ENCODE measurements around the gene NPAS3.

Gene NPAS3

DNA sequence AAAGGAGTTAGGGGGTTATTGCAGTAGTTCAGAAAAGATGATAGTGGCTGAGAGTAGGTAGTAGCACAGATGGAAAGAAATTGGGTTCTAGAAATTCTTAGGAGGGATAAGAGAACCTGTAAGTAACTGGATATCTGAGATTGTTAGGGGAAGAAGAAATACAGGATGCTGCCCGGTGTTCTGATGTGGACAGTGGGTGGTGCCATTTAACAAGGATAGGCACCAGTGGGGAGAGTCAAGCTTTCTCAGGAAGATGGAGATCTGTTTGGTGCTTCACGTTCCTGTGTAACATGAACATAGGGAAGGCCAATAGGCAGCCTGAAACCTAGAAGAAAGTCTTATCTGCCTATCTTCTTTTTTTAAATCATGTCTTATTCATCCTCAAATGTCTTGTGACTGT lies 245.9 kb downstream of the NPAS3 start:
- TF ChIP-seq, protein P1, sequence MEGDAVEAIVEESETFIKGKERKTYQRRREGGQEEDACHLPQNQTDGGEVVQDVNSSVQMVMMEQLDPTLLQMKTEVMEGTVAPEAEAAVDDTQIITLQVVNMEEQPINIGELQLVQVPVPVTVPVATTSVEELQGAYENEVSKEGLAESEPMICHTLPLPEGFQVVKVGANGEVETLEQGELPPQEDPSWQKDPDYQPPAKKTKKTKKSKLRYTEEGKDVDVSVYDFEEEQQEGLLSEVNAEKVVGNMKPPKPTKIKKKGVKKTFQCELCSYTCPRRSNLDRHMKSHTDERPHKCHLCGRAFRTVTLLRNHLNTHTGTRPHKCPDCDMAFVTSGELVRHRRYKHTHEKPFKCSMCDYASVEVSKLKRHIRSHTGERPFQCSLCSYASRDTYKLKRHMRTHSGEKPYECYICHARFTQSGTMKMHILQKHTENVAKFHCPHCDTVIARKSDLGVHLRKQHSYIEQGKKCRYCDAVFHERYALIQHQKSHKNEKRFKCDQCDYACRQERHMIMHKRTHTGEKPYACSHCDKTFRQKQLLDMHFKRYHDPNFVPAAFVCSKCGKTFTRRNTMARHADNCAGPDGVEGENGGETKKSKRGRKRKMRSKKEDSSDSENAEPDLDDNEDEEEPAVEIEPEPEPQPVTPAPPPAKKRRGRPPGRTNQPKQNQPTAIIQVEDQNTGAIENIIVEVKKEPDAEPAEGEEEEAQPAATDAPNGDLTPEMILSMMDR (IDR thresholded peaks at IDR 0.05; ENCODE audit: borderline replicate concordance, extremely low read depth, low read length, poor library complexity, severe bottlenecking), result peak; percentile 34
- no peak for TF ChIP-seq EZH2 (IDR thresholded peaks at IDR 0.05; ENCODE audit: borderline replicate concordance, low read depth, low read length, severe bottlenecking)
- Histone ChIP-seq H3K4me2 (ENCODE audit: insufficient read depth, low read length) (no peak overlapping the region), H3K36me3 (ENCODE audit: insufficient read depth, low read length) (no peaks in the 10 kb centered on the region), H3K4me1 (ENCODE audit: insufficient read depth, low read length) (no peaks in the 10 kb centered on the region), H4K20me1 (ENCODE audit: insufficient read depth, low read length) (no peaks in the 10 kb centered on the region), H2AFZ (ENCODE audit: low read depth, low read length) (no peak overlapping the region), H3K4me3 (ENCODE audit: low read depth in 1 of 2, low read length in 2 of 2) (no peak overlapping the region), H3K27me3 (ENCODE audit: insufficient read depth, low read length, poor library complexity) (peaks cover 4% of the 10 kb centered on the region), H3K79me2 (ENCODE audit: insufficient read depth, low read length) (no peaks in the 10 kb centered on the region), H3K27ac (ENCODE audit: low read length) (no peak overlapping the region), H3K9me3 (ENCODE audit: insufficient read depth, low read length, severe bottlenecking) (no peaks in the 10 kb centered on the region), H3K9ac (ENCODE audit: low read depth, low read length) (no peak overlapping the region)
- DNase-seq (no peak), ATAC-seq (ENCODE audit: insufficient read depth, low read depth) (no peak)

DNA sequence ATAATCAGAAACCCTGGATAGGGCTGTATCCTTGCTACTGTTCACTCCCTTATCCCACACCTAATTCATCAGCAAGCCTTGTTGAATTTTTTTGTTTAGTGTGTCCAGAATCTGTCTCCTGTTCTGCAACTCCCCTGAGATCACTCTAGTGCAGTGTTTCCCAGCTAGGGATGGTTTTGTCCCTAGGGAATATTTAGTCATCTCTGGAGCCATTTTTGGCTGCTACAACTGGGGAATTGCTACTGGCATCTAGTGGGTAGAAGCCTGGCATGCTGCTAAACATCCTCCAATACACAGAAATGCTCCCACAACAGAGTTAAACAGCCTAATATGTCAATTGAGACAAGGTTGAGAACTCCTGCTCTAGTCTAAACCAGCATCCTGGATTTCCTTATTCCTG lies 248.0 kb downstream of the NPAS3 start:
- H3K4me2 ChIP-seq (ENCODE audit: insufficient read depth, low read length), result no peak overlapping the region
- H3K4me3 ChIP-seq (ENCODE audit: low read depth in 1 of 2, low read length in 2 of 2), result no peak overlapping the region
- H4K20me1 ChIP-seq (ENCODE audit: insufficient read depth, low read length), result no peaks in the 10 kb centered on the region
- no peak overlapping the region for H3K9ac ChIP-seq (ENCODE audit: low read depth, low read length)
- H2AFZ ChIP-seq (ENCODE audit: low read depth, low read length), result no peak overlapping the region
- H3K27ac ChIP-seq (ENCODE audit: low read length), result no peak overlapping the region
- H3K79me2 ChIP-seq (ENCODE audit: insufficient read depth, low read length), result no peaks in the 10 kb centered on the region
- H3K36me3 ChIP-seq (ENCODE audit: insufficient read depth, low read length), result no peaks in the 10 kb centered on the region
- no peaks in the 10 kb centered on the region for H3K4me1 ChIP-seq (ENCODE audit: insufficient read depth, low read length)
- H3K27me3 ChIP-seq (ENCODE audit: insufficient read depth, low read length, poor library complexity), result peaks cover 4% of the 10 kb centered on the region
- H3K9me3 ChIP-seq (ENCODE audit: insufficient read depth, low read length, severe bottlenecking), result no peaks in the 10 kb centered on the region
- TF ChIP-seq EZH2 (IDR thresholded peaks at IDR 0.05; ENCODE audit: borderline replicate concordance, low read depth, low read length, severe bottlenecking), result no peak
- TF ChIP-seq, protein P1 (IDR thresholded peaks at IDR 0.05; ENCODE audit: borderline replicate concordance, extremely low read depth, low read length, poor library complexity, severe bottlenecking), result no peak
- DNase-seq, result no peak
- no peak for ATAC-seq (ENCODE audit: insufficient read depth, low read depth)

DNA sequence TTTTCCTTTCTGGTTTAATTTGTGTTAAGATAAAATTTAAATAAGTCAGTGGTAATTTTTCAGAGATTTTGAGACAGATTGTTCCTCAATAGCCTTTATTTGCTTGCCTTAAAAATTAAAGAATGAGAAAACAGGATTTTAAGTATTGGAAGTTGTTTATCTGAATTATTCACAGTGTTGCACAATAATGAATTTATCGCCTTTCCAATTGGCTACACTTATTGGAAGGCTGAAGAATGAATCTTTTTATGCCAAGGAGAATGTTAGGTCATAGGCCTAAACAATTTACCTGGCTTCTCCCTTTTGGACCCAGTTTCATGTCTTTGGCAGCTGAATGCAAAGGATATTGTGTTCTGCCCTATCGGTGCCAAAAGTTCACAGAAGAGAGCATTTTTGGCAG lies 250.2 kb downstream of the NPAS3 start:
- DNase-seq (no peak), ATAC-seq (ENCODE audit: insufficient read depth, low read depth) (no peak)
- no peak for TF ChIP-seq EZH2 (IDR thresholded peaks at IDR 0.05; ENCODE audit: borderline replicate concordance, low read depth, low read length, severe bottlenecking)
- TF ChIP-seq, protein P1 (IDR thresholded peaks at IDR 0.05; ENCODE audit: borderline replicate concordance, extremely low read depth, low read length, poor library complexity, severe bottlenecking), result no peak
- H3K36me3 ChIP-seq (ENCODE audit: insufficient read depth, low read length), result no peaks in the 10 kb centered on the region
- no peaks in the 10 kb centered on the region for H3K9me3 ChIP-seq (ENCODE audit: insufficient read depth, low read length, severe bottlenecking)
- H3K79me2 ChIP-seq (ENCODE audit: insufficient read depth, low read length), result no peaks in the 10 kb centered on the region
- no peak overlapping the region for H3K27ac ChIP-seq (ENCODE audit: low read length)
- H3K4me3 ChIP-seq (ENCODE audit: low read depth in 1 of 2, low read length in 2 of 2), result no peak overlapping the region
- no peak overlapping the region for H2AFZ ChIP-seq (ENCODE audit: low read depth, low read length)
- H3K9ac ChIP-seq (ENCODE audit: low read depth, low read length), result no peak overlapping the region
- peaks cover 4% of the 10 kb centered on the region for H3K27me3 ChIP-seq (ENCODE audit: insufficient read depth, low read length, poor library complexity)
- H3K4me2 ChIP-seq (ENCODE audit: insufficient read depth, low read length), result no peak overlapping the region
- no peaks in the 10 kb centered on the region for H4K20me1 ChIP-seq (ENCODE audit: insufficient read depth, low read length)
- H3K4me1 ChIP-seq (ENCODE audit: insufficient read depth, low read length), result no peaks in the 10 kb centered on the region

DNA sequence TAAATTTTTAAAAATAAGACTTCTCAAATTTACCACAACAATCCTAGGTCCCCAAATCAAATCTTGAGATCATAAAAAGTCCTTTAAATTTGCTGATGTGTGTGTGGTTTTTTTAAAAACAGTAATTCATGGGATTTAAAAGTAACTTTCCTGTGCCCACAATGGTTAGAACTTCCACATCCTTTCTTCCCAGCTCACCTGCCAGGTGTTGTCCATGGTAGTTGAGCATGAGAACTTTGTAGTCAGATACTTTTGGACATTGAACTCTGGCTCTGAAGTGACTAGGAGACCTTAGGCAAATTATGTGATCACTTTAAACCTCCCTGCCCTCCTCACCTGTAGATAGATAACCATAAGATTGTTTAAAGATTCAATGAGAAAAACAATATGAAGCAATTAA lies 253.2 kb downstream of the NPAS3 start:
- Histone ChIP-seq H4K20me1 (ENCODE audit: insufficient read depth, low read length) (no peaks in the 10 kb centered on the region), H3K9me3 (ENCODE audit: insufficient read depth, low read length, severe bottlenecking) (no peaks in the 10 kb centered on the region), H3K27me3 (ENCODE audit: insufficient read depth, low read length, poor library complexity) (peaks cover 4% of the 10 kb centered on the region), H3K9ac (ENCODE audit: low read depth, low read length) (no peak overlapping the region), H2AFZ (ENCODE audit: low read depth, low read length) (no peak overlapping the region), H3K36me3 (ENCODE audit: insufficient read depth, low read length) (no peaks in the 10 kb centered on the region), H3K4me3 (ENCODE audit: low read depth in 1 of 2, low read length in 2 of 2) (no peak overlapping the region), H3K4me2 (ENCODE audit: insufficient read depth, low read length) (no peak overlapping the region), H3K4me1 (ENCODE audit: insufficient read depth, low read length) (no peaks in the 10 kb centered on the region), H3K79me2 (ENCODE audit: insufficient read depth, low read length) (no peaks in the 10 kb centered on the region), H3K27ac (ENCODE audit: low read length) (no peak overlapping the region)
- DNase-seq, result no peak
- TF ChIP-seq EZH2 (IDR thresholded peaks at IDR 0.05; ENCODE audit: borderline replicate concordance, low read depth, low read length, severe bottlenecking), result no peak
- TF ChIP-seq, protein P1 (IDR thresholded peaks at IDR 0.05; ENCODE audit: borderline replicate concordance, extremely low read depth, low read length, poor library complexity, severe bottlenecking), result no peak
- no peak for ATAC-seq (ENCODE audit: insufficient read depth, low read depth)

Measured in DND-41 (cell line).